OCI-LY1 (cell line): Measurements from ENCODE around the gene SLC13A1.
"Not testable (repeated sequence)": the region's sequence is repeated elsewhere in the genome, so short reads cannot be mapped to it uniquely, and the experiment has no call there.

Experiments
- H2AFZ ChIP-seq: fragments of 200-600 bp; sonication (generic), shearing (Covaris generic); 2 replicates; pipeline ENCODE4 v1.6.0; 2014; ENCODE audit warnings: antibody characterized with exemption, mild to moderate bottlenecking, low read length
- H3F3A ChIP-seq: fragments of 200-600 bp; sonication (generic), shearing (Covaris generic); 2 replicates; pipeline ENCODE4 v1.6.0; 2014; ENCODE audit warnings: mild to moderate bottlenecking, antibody characterized with exemption, low read length, moderate library complexity; ENCODE audit not compliant: insufficient read depth
- H3K27ac ChIP-seq: fragments of 200-600 bp; sonication (generic); 2 replicates; pipeline ENCODE4 v1.5.1; 2014; ENCODE audit warnings: low read length, mixed run types, mild to moderate bottlenecking, low read depth; ENCODE audit not compliant: poor library complexity, severe bottlenecking
- H3K27me3 ChIP-seq: fragments of 200-600 bp; sonication (generic); 2 replicates; pipeline ENCODE4 v1.6.0; 2014; ENCODE audit warnings: antibody characterized with exemption, mild to moderate bottlenecking, low read length, moderate library complexity; ENCODE audit not compliant: insufficient read depth
- H3K36me3 ChIP-seq: fragments of 200-600 bp; sonication (generic); 2 replicates; pipeline ENCODE4 v1.6.1; 2014; ENCODE audit warnings: mild to moderate bottlenecking, antibody characterized with exemption, low read length, moderate library complexity, mixed read lengths; ENCODE audit not compliant: insufficient read depth
- H3K4me1 ChIP-seq: fragments of 200-600 bp; sonication (generic); 2 replicates; pipeline ENCODE4 v1.5.1; 2014; ENCODE audit warnings: mild to moderate bottlenecking, low read length, moderate library complexity; ENCODE audit not compliant: insufficient read depth, severe bottlenecking
- H3K4me2 ChIP-seq: fragments of 200-600 bp; sonication (generic), shearing (Covaris generic); 2 replicates; pipeline ENCODE4 v1.6.1; 2014; ENCODE audit warnings: low read length
- H3K4me3 ChIP-seq: fragments of 200-600 bp; sonication (generic); 2 replicates; pipeline ENCODE4 v1.5.1; 2014; ENCODE audit warnings: low read length, low read depth, mild to moderate bottlenecking, mixed read lengths; ENCODE audit not compliant: poor library complexity, severe bottlenecking
- H3K79me2 ChIP-seq: fragments of 200-600 bp; shearing (Covaris generic); 2 replicates; pipeline ENCODE4 v1.6.1; 2016; ENCODE audit warnings: mixed run types, low read length, mixed read lengths; ENCODE audit not compliant: insufficient read depth
- H3K9ac ChIP-seq: fragments of 200-600 bp; sonication (generic), shearing (Covaris generic); 2 replicates; pipeline ENCODE4 v1.6.1; 2014; ENCODE audit warnings: mild to moderate bottlenecking, low read length, mixed read lengths
- H3K9me2 ChIP-seq: fragments of 200-600 bp; sonication (generic), shearing (Covaris generic); 2 replicates; pipeline ENCODE4 v1.6.1; 2014; ENCODE audit warnings: low read depth, mild to moderate bottlenecking, low read length, mixed read lengths
- H3K9me3 ChIP-seq: fragments of 200-600 bp; shearing (Covaris generic); 2 replicates; pipeline ENCODE4 v1.6.1; 2014; ENCODE audit warnings: low read length, mixed read lengths
- H4K20me1 ChIP-seq: fragments of 200-600 bp; sonication (generic), shearing (Covaris generic); 2 replicates; pipeline ENCODE4 v1.6.0; 2016; ENCODE audit warnings: mild to moderate bottlenecking, low read length; ENCODE audit not compliant: insufficient read depth
- EZH2 ChIP-seq: fragments of 200-600 bp; sonication (generic), shearing (Covaris generic); IDR thresholded peaks from 2 replicates; pipeline ENCODE4 v1.8.0; 2017; ENCODE audit warnings: borderline replicate concordance, mixed run types, mild to moderate bottlenecking, antibody characterized with exemption, low read length, moderate library complexity, mixed read lengths
- TF ChIP-seq, protein P1 (sequence below): fragments of 200-600 bp; sonication (generic), shearing (Covaris generic); IDR thresholded peaks from 2 replicates; pipeline ENCODE4 v1.5.1; 2017; ENCODE audit warnings: mild to moderate bottlenecking, antibody characterized with exemption, low read length, moderate library complexity, mixed read lengths

SLC13A1 gene

DNA sequence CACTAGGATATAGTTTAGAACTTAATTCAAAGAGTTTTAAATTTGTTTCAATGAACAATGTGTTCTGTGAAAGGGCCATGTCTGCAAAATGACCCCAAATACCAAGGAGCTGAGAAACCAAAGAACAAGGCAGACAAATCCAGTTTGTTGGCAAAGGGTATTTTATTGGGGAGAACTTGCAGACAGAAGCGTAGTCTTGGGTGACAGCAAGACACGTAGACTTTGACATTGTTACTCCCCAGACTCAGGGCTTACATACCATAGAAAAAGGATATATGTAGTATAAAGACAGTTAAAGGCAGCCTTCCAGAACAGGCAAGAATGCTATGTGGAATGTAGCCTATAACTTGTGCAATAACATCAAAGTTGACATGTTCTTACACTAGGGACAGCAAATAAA lies 109.3 kb downstream of the SLC13A1 start:
- no peaks in the 10 kb centered on the region for H3K4me1 ChIP-seq
- TF ChIP-seq, protein P1, sequence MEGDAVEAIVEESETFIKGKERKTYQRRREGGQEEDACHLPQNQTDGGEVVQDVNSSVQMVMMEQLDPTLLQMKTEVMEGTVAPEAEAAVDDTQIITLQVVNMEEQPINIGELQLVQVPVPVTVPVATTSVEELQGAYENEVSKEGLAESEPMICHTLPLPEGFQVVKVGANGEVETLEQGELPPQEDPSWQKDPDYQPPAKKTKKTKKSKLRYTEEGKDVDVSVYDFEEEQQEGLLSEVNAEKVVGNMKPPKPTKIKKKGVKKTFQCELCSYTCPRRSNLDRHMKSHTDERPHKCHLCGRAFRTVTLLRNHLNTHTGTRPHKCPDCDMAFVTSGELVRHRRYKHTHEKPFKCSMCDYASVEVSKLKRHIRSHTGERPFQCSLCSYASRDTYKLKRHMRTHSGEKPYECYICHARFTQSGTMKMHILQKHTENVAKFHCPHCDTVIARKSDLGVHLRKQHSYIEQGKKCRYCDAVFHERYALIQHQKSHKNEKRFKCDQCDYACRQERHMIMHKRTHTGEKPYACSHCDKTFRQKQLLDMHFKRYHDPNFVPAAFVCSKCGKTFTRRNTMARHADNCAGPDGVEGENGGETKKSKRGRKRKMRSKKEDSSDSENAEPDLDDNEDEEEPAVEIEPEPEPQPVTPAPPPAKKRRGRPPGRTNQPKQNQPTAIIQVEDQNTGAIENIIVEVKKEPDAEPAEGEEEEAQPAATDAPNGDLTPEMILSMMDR = no peak
- TF ChIP-seq EZH2 = no peak
- H3K27me3 ChIP-seq = no peaks in the 10 kb centered on the region
- no peaks in the 10 kb centered on the region for H4K20me1 ChIP-seq
- H3K9ac ChIP-seq = no peak overlapping the region
- H3K4me3 ChIP-seq = no peak overlapping the region
- H3F3A ChIP-seq = no peaks in the 10 kb centered on the region
- no peaks in the 10 kb centered on the region for H3K36me3 ChIP-seq
- no peak overlapping the region for H2AFZ ChIP-seq
- no peak overlapping the region for H3K4me2 ChIP-seq
- H3K9me3 ChIP-seq = no peaks in the 10 kb centered on the region
- no peak overlapping the region for H3K27ac ChIP-seq
- H3K79me2 ChIP-seq = no peaks in the 10 kb centered on the region
- H3K9me2 ChIP-seq = no peaks in the 10 kb centered on the region

- not testable (repeated sequence) for H3K4me2 ChIP-seq, H4K20me1 ChIP-seq, H3K36me3 ChIP-seq, H3K9ac ChIP-seq, H3K4me1 ChIP-seq, H3K9me3 ChIP-seq, H3K27me3 ChIP-seq, H3F3A ChIP-seq, H3K27ac ChIP-seq, H2AFZ ChIP-seq, H3K4me3 ChIP-seq, H3K79me2 ChIP-seq, H3K9me2 ChIP-seq
Measured at GRCh38 chr7:123086910-123087309, 112.9 kb downstream of the SLC13A1 start.

DNA sequence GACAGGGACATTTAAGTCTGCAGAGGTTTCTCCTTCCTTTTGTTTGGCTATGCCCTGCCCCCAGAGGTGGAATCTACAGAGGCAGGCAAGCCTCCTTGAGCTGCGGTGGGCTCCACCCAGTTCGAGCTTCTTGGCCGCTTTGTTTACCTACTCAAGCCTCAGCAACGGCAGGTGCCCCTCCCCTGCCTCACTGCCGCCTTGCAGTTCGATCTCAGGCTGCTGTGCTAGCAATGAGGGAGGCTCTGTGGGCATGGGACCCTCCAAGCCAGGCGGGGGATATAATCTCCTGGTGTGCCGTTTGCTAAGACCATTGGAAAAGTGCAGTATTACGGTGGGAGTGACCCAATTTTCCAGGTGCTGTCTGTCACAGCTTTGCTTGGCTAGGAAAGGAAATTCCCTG lies 114.9 kb downstream of the SLC13A1 start:
- H3K27ac ChIP-seq, H3K4me2 ChIP-seq, H3K79me2 ChIP-seq, H3K4me1 ChIP-seq, H2AFZ ChIP-seq, H3K27me3 ChIP-seq, H3K9ac ChIP-seq, H3K9me2 ChIP-seq, H4K20me1 ChIP-seq, H3K4me3 ChIP-seq, H3K9me3 ChIP-seq, H3F3A ChIP-seq, H3K36me3 ChIP-seq: not testable (repeated sequence)

DNA sequence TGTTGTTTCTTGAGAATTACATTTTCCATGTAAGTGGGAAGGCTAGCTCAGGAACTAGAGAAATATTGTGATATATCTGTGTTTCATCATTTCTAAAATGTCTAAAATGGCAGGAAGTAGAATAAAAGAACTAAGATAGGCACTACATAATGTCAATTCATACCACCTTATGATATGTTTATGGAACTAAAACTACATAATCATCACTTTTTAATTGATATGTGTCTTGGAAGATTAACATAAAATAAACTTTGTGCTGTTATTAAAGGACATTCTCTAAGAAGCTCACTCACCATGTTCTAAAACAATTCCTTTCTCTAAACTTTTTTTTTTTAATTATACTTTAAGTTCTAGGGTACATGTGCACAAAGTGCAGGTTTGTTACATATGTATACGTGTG lies 120.7 kb downstream of the SLC13A1 start:
- H2AFZ ChIP-seq = no peak overlapping the region
- no peak overlapping the region for H3K4me3 ChIP-seq
- H3K36me3 ChIP-seq = no peaks in the 10 kb centered on the region
- H3K9me3 ChIP-seq = no peaks in the 10 kb centered on the region
- no peaks in the 10 kb centered on the region for H3K4me1 ChIP-seq
- no peak overlapping the region for H3K9ac ChIP-seq
- no peak overlapping the region for H3K27ac ChIP-seq
- H3K27me3 ChIP-seq = no peaks in the 10 kb centered on the region
- TF ChIP-seq, protein P1 = no peak
- no peak for TF ChIP-seq EZH2
- H3F3A ChIP-seq = no peaks in the 10 kb centered on the region
- no peaks in the 10 kb centered on the region for H3K79me2 ChIP-seq
- H3K4me2 ChIP-seq = no peak overlapping the region
- no peaks in the 10 kb centered on the region for H3K9me2 ChIP-seq
- H4K20me1 ChIP-seq = no peaks in the 10 kb centered on the region
